ENCODE measurements around the gene ARSB.
"Not testable (repeated sequence)": the region's sequence is repeated elsewhere in the genome, so short reads cannot be mapped to it uniquely, and the experiment has no call there.

ARSB gene

GRCh38 chr5:78930721-78931120 is 54.4 kb downstream of the ARSB start:
- DNase-seq = no peak

DNA sequence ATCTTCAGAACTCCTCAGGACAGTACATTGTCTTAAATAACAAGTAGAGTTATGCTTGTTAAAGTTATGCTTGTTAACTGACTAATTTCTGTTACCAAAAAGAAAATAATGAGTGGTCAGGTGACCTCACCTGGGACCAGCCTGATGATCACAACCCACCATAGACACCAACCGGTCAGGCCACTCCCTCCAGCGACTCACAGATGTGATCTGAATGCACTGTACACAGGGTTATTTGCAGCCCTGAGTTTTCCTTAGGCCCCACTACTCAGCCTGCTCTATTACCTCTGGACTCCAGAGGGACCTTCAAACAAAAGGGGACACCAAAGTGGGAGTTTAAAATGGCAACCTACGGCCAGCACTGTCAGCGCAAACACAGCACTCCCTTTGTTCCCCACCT is 55.3 kb downstream of the ARSB start:
- no peak for DNase-seq

- DNase-seq = peak; percentile 73
These were observed 57.3 kb downstream of the ARSB start for GRCh38 chr5:78927657-78928282.

- no peak for DNase-seq
These were observed 58.9 kb downstream of the ARSB start for GRCh38 chr5:78926252-78926651.

- DNase-seq = peak; percentile 34
These were observed 59.8 kb downstream of the ARSB start for GRCh38 chr5:78925129-78925876.

DNA sequence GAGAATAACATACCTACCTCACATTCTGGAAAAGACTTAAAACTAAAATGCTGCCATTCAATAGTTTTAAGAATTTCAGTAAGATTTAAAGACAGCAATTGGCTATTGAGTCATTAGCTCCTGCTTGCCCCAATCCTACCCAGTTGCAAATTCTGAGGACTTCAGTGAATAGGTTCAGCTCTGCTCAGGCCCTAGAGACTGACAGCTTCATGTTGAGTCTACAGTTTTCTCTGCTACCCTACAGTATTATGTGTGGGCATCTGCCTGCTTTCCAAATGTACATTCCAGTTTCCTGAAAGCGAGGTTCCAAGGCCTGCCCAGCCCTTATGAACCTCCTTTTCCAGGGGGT is 61.5 kb downstream of the ARSB start:
- no peak for DNase-seq

GRCh38 chr5:78922879-78923621 is 62.1 kb downstream of the ARSB start:
- DNase-seq = no peak

DNA sequence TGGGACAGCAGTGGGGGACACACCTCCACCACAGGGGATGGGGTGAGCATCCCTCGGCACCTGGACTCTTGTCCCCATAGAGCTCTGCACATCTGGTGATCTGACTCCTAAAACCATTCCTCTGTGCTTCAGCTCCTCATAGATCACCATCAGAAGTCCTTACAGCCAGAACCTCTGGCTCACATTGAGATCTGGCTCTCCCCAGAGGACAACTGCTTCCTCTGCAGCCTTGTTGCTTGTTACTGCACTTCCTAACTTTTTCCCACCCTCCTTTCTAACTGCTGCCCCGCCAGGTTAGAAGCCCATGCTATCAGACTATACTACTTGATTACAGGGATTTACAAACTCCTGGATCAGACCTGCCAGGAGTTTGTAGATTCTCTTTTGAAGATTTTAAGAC is 64.5 kb downstream of the ARSB start:
- DNase-seq = peak; percentile 14

DNA sequence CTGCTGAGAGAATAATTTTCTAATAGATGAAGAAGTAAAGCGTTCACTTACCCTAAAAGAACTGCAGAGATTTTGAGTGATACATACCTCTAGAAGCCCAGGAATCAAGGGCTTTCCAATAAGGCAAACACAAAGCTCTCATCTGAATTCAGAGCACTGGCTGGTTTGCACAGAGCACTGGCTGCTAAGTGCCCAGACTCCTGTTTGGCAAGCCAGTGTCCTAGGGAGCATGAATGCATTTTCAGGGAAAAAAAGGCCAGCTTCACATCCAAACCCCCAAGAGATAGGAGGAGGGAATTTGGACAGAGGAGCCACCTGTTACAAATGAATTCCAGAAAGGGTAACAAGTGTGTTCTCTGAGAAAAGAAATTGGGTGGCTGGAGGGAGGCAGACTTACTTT is 65.3 kb downstream of the ARSB start:
- no peak for DNase-seq

GRCh38 chr5:78916044-78916443 is 69.1 kb downstream of the ARSB start:
- DNase-seq = peak; percentile 74

DNA sequence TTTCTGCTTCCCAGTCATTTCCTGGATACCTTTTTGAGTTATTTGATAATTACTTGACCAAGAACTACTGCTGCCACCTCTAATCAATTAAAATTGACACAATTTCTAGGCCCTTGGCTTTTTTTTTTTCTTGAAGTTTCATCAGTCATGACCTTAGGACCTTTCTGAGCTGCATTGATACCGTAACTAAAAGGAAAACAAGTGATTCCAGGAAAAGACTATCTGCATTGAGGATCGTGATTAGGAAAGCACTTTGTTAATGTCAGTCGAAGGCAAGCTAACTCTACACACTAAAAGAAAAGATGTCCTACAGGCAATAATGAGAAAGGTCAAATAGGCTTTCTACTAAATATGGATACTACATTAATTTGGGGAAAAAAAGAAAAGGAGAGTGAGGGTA is 69.9 kb downstream of the ARSB start:
- DNase-seq = no peak

- no peak for DNase-seq
These were observed 72.3 kb downstream of the ARSB start for GRCh38 chr5:78912811-78913210.

GRCh38 chr5:78912085-78912771 is 72.9 kb downstream of the ARSB start:
- DNase-seq = peak; percentile 68

DNA sequence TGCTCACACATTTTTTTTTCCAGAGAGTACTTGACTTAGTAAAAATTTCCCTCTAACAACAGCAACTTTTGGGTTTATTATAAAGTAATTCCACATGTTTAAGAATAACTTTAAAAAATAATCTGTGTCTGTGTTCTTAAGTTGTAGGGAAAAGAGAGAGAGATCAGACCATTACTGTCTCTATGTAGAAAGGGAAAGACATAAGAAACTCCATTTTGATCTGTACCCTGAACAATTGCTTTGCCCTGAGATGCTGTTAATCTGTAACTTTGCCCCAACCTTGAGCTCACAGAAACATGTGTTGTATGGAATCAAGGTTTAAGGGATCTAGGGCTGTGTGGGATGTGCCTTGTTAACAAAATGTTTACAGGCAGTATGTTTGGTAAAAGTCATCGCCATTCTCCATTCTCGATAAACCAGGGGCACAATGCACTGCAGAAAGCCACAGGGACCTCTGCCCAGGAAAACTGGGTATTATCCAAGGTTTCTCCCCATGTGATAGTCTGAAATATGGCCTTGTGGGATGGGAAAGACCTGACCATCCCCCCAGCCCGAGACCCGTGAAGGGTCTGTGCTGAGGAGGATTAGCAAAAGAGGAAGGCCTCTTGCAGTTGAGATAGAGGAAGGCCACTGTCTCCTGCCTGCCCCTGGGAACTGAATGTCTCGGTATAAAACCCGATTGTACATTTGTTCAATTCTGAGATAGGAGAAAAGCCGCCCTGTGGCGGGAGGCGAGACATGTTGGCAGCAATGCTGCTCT is 75.7 kb downstream of the ARSB start:
- DNase-seq = not testable (repeated sequence)

DNA sequence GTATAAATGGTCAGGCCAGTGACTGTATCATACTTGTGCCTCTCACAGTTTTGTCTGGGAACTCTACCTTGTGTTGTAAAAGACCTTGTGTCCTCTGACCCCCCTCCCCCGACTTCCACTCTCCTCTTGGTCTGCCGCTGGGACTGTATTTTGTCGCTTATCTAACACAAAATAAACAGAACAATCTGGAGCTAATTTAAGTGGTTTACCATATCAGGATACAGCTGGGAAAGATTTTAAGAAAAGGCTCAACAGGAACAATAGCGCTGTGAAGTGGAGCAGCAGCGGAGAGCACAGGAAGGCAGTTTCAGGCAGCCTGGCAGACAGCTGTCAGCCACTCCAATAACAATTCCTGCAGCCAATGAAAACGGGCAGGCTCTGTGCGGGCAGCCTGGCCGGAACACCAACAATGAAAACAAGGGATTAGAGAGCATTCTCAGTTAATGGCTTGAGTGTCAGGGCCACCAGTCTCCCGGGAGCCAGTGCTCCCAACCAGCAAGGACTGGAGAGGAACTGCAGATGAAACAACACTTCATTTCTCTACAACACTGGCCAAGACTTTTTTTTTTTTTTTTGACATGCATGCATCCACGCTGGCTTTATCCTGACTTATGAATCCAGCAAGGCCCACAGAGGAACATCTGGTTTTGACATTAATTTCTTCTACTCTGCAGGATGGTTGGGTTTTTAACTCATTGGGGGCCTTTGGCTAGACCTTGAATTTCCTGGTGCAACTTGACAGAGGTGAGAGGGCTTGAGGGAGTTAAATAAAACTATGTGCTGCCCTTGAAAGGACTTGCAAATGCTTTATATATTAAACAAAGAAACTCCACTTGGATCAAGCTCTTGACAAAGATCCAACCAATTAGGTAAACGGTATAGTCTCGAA is 76.7 kb downstream of the ARSB start:
- peak; percentile 75 for DNase-seq

GRCh38 chr5:78907255-78907891 is 77.7 kb downstream of the ARSB start:
- DNase-seq = no peak

DNA sequence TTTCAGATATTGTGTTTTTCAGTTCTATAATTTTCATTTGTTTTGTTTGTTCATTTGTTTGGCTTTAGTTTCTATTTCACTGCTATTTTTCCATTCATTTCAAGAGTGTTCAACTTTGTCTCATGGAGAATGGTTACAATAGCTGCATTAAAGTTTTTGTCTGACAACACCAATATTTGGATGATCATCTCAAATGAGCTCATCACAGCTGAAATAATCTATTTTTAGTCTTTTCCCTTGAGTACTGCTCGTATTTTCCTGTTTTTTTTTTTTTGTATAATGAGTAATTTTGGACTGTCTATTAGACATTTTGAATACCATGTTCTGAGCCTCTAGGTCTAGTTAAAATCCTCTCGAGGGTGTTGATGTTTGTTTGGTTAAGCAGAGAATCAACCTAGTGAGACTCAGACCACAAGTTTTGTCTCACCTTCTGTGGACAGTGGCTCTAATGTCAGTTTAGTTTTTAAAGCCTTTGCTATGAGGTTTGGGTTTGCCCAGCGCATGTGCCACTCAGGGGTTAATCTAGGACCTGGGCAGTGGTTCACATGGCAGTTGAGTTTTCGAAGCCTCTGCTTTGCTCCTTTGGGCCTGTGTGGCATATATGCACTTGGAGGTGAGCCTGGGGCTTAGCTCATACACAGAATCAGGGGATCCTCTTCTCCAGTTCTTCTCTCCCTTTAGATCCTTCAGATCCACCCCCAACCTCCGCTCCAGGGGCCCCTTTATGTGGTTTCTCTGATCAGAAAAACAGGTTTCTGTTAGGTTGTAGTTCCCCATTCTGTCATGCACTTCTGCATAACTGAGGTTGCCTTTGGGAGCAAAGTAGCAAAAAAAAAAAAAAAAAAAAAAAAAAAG is 79.8 kb downstream of the ARSB start:
- no peak for DNase-seq

DNA sequence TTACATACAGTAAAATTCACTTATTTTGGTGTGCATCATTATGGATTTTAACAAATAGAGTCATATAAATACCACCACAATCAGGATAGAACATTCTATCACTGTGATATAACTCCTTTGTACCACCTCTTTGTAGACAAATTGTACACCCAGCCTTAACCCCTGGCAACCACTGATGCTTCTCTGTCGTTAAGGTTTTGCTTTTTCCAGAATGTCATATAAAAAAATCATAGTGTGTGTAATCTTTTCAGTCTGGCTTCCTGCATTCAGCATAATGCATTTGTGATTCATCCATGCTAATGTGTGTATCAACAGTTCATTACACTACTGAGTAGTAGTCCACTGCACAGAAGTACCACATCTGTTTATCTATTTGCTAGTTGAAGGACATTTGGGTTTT is 81.2 kb downstream of the ARSB start:
- no peak for DNase-seq

DNA sequence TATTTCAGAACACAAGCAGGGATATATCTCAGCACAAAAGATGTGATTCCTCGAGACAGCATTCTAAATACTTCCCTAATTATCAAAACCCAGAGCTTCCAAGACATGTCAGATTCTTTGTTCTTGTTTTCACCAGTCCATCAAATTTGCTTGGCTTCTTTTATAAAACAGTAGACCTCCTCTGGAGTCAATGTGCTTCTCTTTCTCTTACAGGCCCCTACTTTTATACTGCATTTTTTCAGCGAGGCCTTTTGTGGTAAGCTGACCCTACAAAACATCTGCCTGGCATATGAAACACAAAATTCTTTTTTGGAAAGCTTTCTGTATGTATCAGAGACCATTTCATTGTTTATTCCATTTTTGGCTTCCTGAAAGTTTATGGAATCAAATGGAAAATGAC is 81.8 kb downstream of the ARSB start:
- no peak for DNase-seq

DNA sequence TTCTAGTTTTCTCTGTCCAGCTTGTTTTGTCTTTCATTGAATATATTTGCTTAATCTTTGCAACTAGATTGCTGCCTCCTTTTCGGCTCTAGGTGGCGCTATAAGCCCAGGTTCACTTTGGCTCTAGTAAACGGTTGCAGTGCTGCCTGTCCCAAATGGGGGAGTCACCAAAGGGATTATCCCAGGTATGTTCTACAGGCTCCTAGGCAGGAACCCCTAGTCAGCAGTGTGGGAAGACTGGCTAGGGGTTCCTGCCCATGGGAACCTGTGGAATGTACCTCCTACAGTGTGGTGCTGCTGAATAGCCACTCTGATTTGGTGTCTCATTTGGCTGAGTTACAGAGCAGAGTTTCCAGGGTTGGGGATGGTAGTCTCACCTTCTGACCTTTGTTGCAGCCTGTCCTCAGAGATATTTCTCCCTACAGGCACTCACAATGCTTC is 85.2 kb downstream of the ARSB start:
- peak; percentile 51 for DNase-seq
